Measurements from ENCODE around the gene ACKR3. TPM values are rescaled to one million over a fixed set of nuclear protein-coding genes. Genes with fewer than 3 reads are reported as not detected.

Gene ACKR3
- total and polyA plus RNA-seq, 2 donors (not counting 1 experiment from before 2014, with no cell fraction given) = 7.1 to 15.3 TPM

DNA sequence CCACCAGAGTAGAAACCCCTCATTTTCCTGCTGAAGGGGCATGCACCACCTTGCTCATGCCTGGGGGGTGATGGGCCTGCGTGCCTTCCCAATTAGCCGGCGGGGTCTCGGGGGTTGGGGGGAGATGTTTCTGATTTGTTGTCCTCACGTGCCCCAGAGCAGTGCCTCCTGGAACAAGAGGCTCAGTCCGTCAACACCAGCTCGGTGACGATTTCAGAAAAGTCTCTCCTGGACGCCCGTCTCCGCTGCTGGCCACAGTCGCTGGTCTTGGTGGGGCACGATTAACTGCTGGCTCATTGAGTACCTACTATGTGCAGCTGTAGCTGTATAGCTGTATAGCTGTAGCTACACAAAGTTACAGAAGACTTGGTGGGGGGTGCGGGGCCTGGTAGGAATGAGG is 4.4 kb downstream of the ACKR3 start:
- Histone ChIP-seq H3K9ac (ENCODE audit: low read length) (no peak overlapping the region), H3K27me3 (replicated peaks in 1 of 4; ENCODE audit: control extremely low read depth in 1 of 4, control insufficient read depth in 3 of 4, insufficient read depth in 4 of 4, low read length in 3 of 4) (no peaks in the 10 kb centered on the region), H3K36me3 (replicated peaks in 1 of 2; ENCODE audit: control extremely low read depth in 1 of 2, control insufficient read depth in 1 of 2, extremely low read depth in 1 of 2, insufficient read depth in 2 of 2, low read length in 1 of 2) (no peaks in the 10 kb centered on the region), H3K4me3 (ENCODE audit: control extremely low read depth in 1 of 5, extremely low read depth in 1 of 5, insufficient read depth in 1 of 5, low read depth in 2 of 5, low read length in 4 of 5) (no peak overlapping the region), H3K9me3 (ENCODE audit: control extremely low read depth in 1 of 3, control insufficient read depth in 2 of 3, insufficient read depth in 1 of 3, low read length in 2 of 3) (no peaks in the 10 kb centered on the region), H3K4me1 (ENCODE audit: control insufficient read depth in 2 of 2, insufficient read depth in 2 of 2, low read length in 2 of 2) (peaks cover 22 to 24% of the 10 kb centered on the region in 2 donors), H3K27ac (ENCODE audit: low read length in 2 of 2) (no peak overlapping the region), H3K4me2 (replicated peaks; ENCODE audit: low read depth, low read length, poor library complexity, severe bottlenecking) (no peak overlapping the region), H4K20me1 (ENCODE audit: control insufficient read depth, insufficient read depth, low read length, poor library complexity, severe bottlenecking) (peaks cover 3% of the 10 kb centered on the region), H2AFZ (ENCODE audit: insufficient read depth, low read depth, low read length, poor library complexity, severe bottlenecking) (no peak overlapping the region), H3K79me2 (ENCODE audit: control insufficient read depth, insufficient read depth, low read length) (peaks cover 2% of the 10 kb centered on the region)
- intact Hi-C loops (cut with micrococcal nuclease) = no loop called here
- CTCF ChIA-PET = interaction anchor here (11.2 kb wide), 1 partner anchor 63 kb away, joined by 429 read pairs; a partner anchor contains a TSS
- 94% methylated on average over 14 of the region's 14 CpGs for WGBS (ENCODE audit: insufficient coverage)
- no peak for TF ChIP-seq EZH2 (IDR thresholded peaks at IDR 0.05; ENCODE audit: borderline replicate concordance, insufficient read depth, low read depth, low read length, poor library complexity, severe bottlenecking)
- TF ChIP-seq, protein P1, sequence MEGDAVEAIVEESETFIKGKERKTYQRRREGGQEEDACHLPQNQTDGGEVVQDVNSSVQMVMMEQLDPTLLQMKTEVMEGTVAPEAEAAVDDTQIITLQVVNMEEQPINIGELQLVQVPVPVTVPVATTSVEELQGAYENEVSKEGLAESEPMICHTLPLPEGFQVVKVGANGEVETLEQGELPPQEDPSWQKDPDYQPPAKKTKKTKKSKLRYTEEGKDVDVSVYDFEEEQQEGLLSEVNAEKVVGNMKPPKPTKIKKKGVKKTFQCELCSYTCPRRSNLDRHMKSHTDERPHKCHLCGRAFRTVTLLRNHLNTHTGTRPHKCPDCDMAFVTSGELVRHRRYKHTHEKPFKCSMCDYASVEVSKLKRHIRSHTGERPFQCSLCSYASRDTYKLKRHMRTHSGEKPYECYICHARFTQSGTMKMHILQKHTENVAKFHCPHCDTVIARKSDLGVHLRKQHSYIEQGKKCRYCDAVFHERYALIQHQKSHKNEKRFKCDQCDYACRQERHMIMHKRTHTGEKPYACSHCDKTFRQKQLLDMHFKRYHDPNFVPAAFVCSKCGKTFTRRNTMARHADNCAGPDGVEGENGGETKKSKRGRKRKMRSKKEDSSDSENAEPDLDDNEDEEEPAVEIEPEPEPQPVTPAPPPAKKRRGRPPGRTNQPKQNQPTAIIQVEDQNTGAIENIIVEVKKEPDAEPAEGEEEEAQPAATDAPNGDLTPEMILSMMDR (IDR thresholded peaks at IDR 0.05) = no peak
- DNase-seq (no peak), ATAC-seq (ENCODE audit: low read depth) (no peak)
- Mint-ChIP-seq H3K27ac (no peak overlapping the region), H3K27me3 (no peaks in the 10 kb centered on the region), H3K9me3 (ENCODE audit: insufficient read depth) (no peaks in the 10 kb centered on the region), H3K4me3 (no peak overlapping the region), H3K4me1 (peaks cover 28% of the 10 kb centered on the region)
- POLR2A ChIA-PET = no interaction called here

DNA sequence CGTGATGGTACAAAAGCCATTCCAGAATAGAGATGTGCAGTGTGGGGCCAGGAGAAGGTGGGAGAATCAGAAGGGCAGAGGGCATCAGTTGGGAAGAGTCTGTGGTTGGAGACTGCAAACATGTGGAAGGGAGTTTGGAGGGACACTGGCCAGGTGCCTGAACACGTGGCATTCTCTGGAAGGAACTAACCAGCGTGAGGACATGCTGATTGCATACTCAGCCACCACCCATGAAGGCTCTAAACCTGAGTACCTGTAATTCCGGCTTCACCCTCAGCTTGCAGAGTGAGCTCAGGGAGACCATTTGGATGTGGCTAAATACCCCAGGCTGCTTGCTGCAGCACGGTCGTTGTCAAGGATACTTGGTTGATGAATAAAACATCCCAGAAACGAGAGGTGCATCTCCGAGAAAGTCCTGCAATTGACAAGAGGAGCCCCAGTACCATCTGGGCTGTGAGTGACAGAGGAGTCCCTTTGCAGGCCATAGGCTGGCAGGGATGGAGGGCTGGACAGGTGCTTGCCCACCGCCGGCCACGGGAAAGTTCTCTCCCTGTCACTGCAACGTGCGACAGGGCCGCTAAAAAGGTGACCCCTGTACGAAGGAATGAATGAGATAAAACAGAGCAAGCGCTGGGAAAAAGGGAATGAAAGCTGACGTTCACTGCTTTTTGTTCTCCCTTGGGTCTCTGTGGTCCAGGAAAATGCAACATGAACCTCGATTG is 5.0 kb downstream of the ACKR3 start:
- no peaks in the 10 kb centered on the region for H3K27me3 Mint-ChIP-seq
- no peaks in the 10 kb centered on the region for H3K27me3 ChIP-seq (replicated peaks in 1 of 4; ENCODE audit: control extremely low read depth in 1 of 4, control insufficient read depth in 3 of 4, insufficient read depth in 4 of 4, low read length in 3 of 4)
- H4K20me1 ChIP-seq (ENCODE audit: control insufficient read depth, insufficient read depth, low read length, poor library complexity, severe bottlenecking) = peaks cover 3% of the 10 kb centered on the region
- no peaks in the 10 kb centered on the region for H3K9me3 ChIP-seq (ENCODE audit: control extremely low read depth in 1 of 3, control insufficient read depth in 2 of 3, insufficient read depth in 1 of 3, low read length in 2 of 3)
- ChIA-PET POLR2A (no interaction called here), CTCF (interaction anchor here (11.2 kb wide), 1 partner anchor 64 kb away, joined by 429 read pairs; a partner anchor contains a TSS)
- no peak overlapping the region for H3K27ac Mint-ChIP-seq
- no peaks in the 10 kb centered on the region for H3K36me3 ChIP-seq (replicated peaks in 1 of 2; ENCODE audit: control extremely low read depth in 1 of 2, control insufficient read depth in 1 of 2, extremely low read depth in 1 of 2, insufficient read depth in 2 of 2, low read length in 1 of 2)
- H3K9ac ChIP-seq (ENCODE audit: low read length) = no peak overlapping the region
- peaks cover 23% of the 10 kb centered on the region for H3K4me1 Mint-ChIP-seq
- no peak overlapping the region for H3K4me3 ChIP-seq (ENCODE audit: control extremely low read depth in 1 of 5, extremely low read depth in 1 of 5, insufficient read depth in 1 of 5, low read depth in 2 of 5, low read length in 4 of 5)
- TF ChIP-seq, protein P1 (IDR thresholded peaks at IDR 0.05) = no peak
- no peak for TF ChIP-seq EZH2 (IDR thresholded peaks at IDR 0.05; ENCODE audit: borderline replicate concordance, insufficient read depth, low read depth, low read length, poor library complexity, severe bottlenecking)
- H2AFZ ChIP-seq (ENCODE audit: insufficient read depth, low read depth, low read length, poor library complexity, severe bottlenecking) = no peak overlapping the region
- H3K4me2 ChIP-seq (replicated peaks; ENCODE audit: low read depth, low read length, poor library complexity, severe bottlenecking) = no peak overlapping the region
- peaks cover 17 to 18% of the 10 kb centered on the region in 2 donors for H3K4me1 ChIP-seq (ENCODE audit: control insufficient read depth in 2 of 2, insufficient read depth in 2 of 2, low read length in 2 of 2)
- intact Hi-C loops (cut with micrococcal nuclease) = no loop called here
- no peaks in the 10 kb centered on the region for H3K9me3 Mint-ChIP-seq (ENCODE audit: insufficient read depth)
- DNase-seq = no peak
- 96% methylated on average over 13 of the region's 18 CpGs for WGBS (ENCODE audit: insufficient coverage)
- peaks cover 2% of the 10 kb centered on the region for H3K79me2 ChIP-seq (ENCODE audit: control insufficient read depth, insufficient read depth, low read length)
- no peak overlapping the region for H3K4me3 Mint-ChIP-seq
- no peak overlapping the region for H3K27ac ChIP-seq (ENCODE audit: low read length in 2 of 2)
- ATAC-seq (ENCODE audit: low read depth) = no peak
